Mesenchymal stem cell (in vitro differentiated cells and primary cell): Measurements from ENCODE around the gene PARD3B.

Source experiments
- DNase-seq: peaks from one replicate; pipeline ENCODE4 v3.0.0-alpha.2; 2013
- H2AFZ ChIP-seq: one replicate; pipeline ENCODE4 v1.6.1; 2013; ENCODE audit warnings: low read depth, mild to moderate bottlenecking, control low read depth, inconsistent platforms, low read length, moderate library complexity
- H2AK5ac ChIP-seq: 2 replicates; pipeline ENCODE4 v1.6.1; 2013; ENCODE audit warnings: low read length, moderate library complexity, mild to moderate bottlenecking, inconsistent platforms; ENCODE audit not compliant: severe bottlenecking
- H2BK120ac ChIP-seq: one replicate; pipeline ENCODE4 v1.6.1; 2013; ENCODE audit warnings: low read depth, mild to moderate bottlenecking, inconsistent platforms, low read length, moderate library complexity
- H2BK12ac ChIP-seq, 2 experiments: one replicate each; pipeline ENCODE4 v1.6.1; 2013; ENCODE audit warnings: inconsistent platforms in 2 of 2, low read length in 2 of 2, mild to moderate bottlenecking in 2 of 2, moderate library complexity in 2 of 2, control low read depth in 1 of 2
- H2BK15ac ChIP-seq: one replicate; pipeline ENCODE4 v1.6.1; 2013; ENCODE audit warnings: mild to moderate bottlenecking, low read depth, inconsistent platforms; ENCODE audit not compliant: poor library complexity, severe bottlenecking
- H2BK5ac ChIP-seq: 2 replicates; pipeline ENCODE4 v1.6.1; 2013; ENCODE audit warnings: low read depth, mild to moderate bottlenecking, low read length, control low read depth, inconsistent platforms; ENCODE audit not compliant: poor library complexity, severe bottlenecking
- H3K14ac ChIP-seq, 2 experiments: one replicate each; pipeline ENCODE4 v1.6.1; 2013; ENCODE audit warnings: inconsistent platforms in 2 of 2, low read length in 2 of 2, control low read depth in 1 of 2, mild to moderate bottlenecking in 1 of 2, moderate library complexity in 1 of 2
- H3K18ac ChIP-seq, 2 experiments: one replicate each; pipeline ENCODE4 v1.6.1; 2013; ENCODE audit warnings: inconsistent platforms in 2 of 2, low read length in 2 of 2, control low read depth in 1 of 2, low read depth in 1 of 2, mild to moderate bottlenecking in 1 of 2
- H3K23ac ChIP-seq, 2 experiments: one replicate each; pipeline ENCODE4 v1.6.1; 2013; ENCODE audit warnings: inconsistent platforms in 2 of 2, low read length in 2 of 2, mild to moderate bottlenecking in 2 of 2, moderate library complexity in 2 of 2, control low read depth in 1 of 2
- H3K27ac ChIP-seq: 2 replicates; pipeline ENCODE4 v1.5.1; 2013; ENCODE audit warnings: mild to moderate bottlenecking, moderate library complexity, low read length, control low read depth, inconsistent platforms; ENCODE audit not compliant: poor library complexity, severe bottlenecking
- H3K27me3 ChIP-seq, 2 experiments: 2 replicates each; pipeline versions ENCODE4 v1.6.1 to v1.7.0; 2013; ENCODE audit warnings: low read length in 2 of 2, mild to moderate bottlenecking in 2 of 2, moderate library complexity in 2 of 2, control low read depth in 1 of 2, inconsistent platforms in 1 of 2; ENCODE audit not compliant: control insufficient read depth in 1 of 2, insufficient read depth in 1 of 2
- H3K36me3 ChIP-seq, 2 experiments: 2 replicates each; pipeline versions ENCODE4 v1.6.1 to v1.7.0; 2013; ENCODE audit warnings: low read length in 2 of 2, control low read depth in 1 of 2, inconsistent platforms in 1 of 2, low read depth in 1 of 2, mild to moderate bottlenecking in 1 of 2; ENCODE audit not compliant: insufficient read depth in 2 of 2, control insufficient read depth in 1 of 2
- H3K4ac ChIP-seq, 2 experiments: one replicate each; pipeline ENCODE4 v1.6.1; 2013; ENCODE audit warnings: inconsistent platforms in 2 of 2, low read length in 2 of 2, mild to moderate bottlenecking in 2 of 2, moderate library complexity in 2 of 2, control low read depth in 1 of 2, low read depth in 1 of 2
- H3K4me1 ChIP-seq: 2 replicates; pipeline ENCODE4 v1.6.1; 2013; ENCODE audit warnings: low read depth, low read length, control low read depth; ENCODE audit not compliant: control insufficient read depth, insufficient read depth
- H3K4me2 ChIP-seq: 2 replicates; pipeline ENCODE4 v1.6.1; 2013; ENCODE audit warnings: low read length, mild to moderate bottlenecking, inconsistent platforms; ENCODE audit not compliant: poor library complexity, severe bottlenecking
- H3K4me3 ChIP-seq, 2 experiments: 2 replicates each; pipeline versions ENCODE4 v1.5.1 to v1.7.0; 2013; ENCODE audit warnings: low read length in 2 of 2, mild to moderate bottlenecking in 2 of 2, control low read depth in 1 of 2, low read depth in 1 of 2; ENCODE audit not compliant: insufficient read depth in 1 of 2
- H3K79me1 ChIP-seq: replicated peaks from 2 replicates; pipeline ENCODE4 v1.6.1; 2013; ENCODE audit warnings: mild to moderate bottlenecking, control low read depth, low read length, inconsistent platforms; ENCODE audit not compliant: poor library complexity, severe bottlenecking
- H3K9ac ChIP-seq: 2 replicates; pipeline ENCODE4 v1.7.0; 2013; ENCODE audit warnings: mild to moderate bottlenecking, low read length, moderate library complexity
- H3K9me3 ChIP-seq: 2 replicates; pipeline ENCODE4 v1.7.0; 2013; ENCODE audit warnings: mild to moderate bottlenecking, low read length; ENCODE audit not compliant: control insufficient read depth
- H4K8ac ChIP-seq: one replicate; pipeline ENCODE4 v1.6.1; 2013; ENCODE audit warnings: inconsistent platforms, mild to moderate bottlenecking, low read length, moderate library complexity
- H4K91ac ChIP-seq: one replicate; pipeline ENCODE4 v1.6.1; 2013; ENCODE audit warnings: mild to moderate bottlenecking, low read length, inconsistent platforms
- WGBS: methylation state at CpG from one replicate; pipeline ENCODE4 v1.1.7; 2013; ENCODE audit warnings: mixed read lengths; 5-methylcytosine and 5-hydroxymethylcytosine counted together

Gene PARD3B

GRCh38 chr2:205555566-205556230 lies 1010.4 kb downstream of the PARD3B start:
- no peaks in the 10 kb centered on the region for H3K79me1 ChIP-seq
- H3K23ac ChIP-seq: no peak overlapping the region
- no peak overlapping the region for H3K14ac ChIP-seq
- no peak overlapping the region for H3K4me2 ChIP-seq
- no peaks in the 10 kb centered on the region for H3K9me3 ChIP-seq
- no peak overlapping the region for H2BK120ac ChIP-seq
- no peak overlapping the region for H2AFZ ChIP-seq
- no peak overlapping the region for H3K27ac ChIP-seq
- DNase-seq: no peak
- no peaks in the 10 kb centered on the region for H3K27me3 ChIP-seq
- H3K4me3 ChIP-seq: no peak overlapping the region
- no peak overlapping the region for H2BK15ac ChIP-seq
- no peak overlapping the region for H4K8ac ChIP-seq
- no peak overlapping the region for H3K18ac ChIP-seq
- no peak overlapping the region for H3K4ac ChIP-seq
- no peak overlapping the region for H2BK5ac ChIP-seq
- no peak overlapping the region for H3K9ac ChIP-seq
- H2AK5ac ChIP-seq: no peak overlapping the region
- WGBS: 90% methylated on average over 10 of the region's 10 CpGs
- no peaks in the 10 kb centered on the region for H3K4me1 ChIP-seq
- no peak overlapping the region for H2BK12ac ChIP-seq
- H4K91ac ChIP-seq: no peak overlapping the region
- peaks cover 0 to 2% of the 10 kb centered on the region in 2 experiments for H3K36me3 ChIP-seq

- H4K91ac ChIP-seq: no peak overlapping the region
- no peak overlapping the region for H3K14ac ChIP-seq
- H3K4me1 ChIP-seq: no peaks in the 10 kb centered on the region
- no peaks in the 10 kb centered on the region for H3K9me3 ChIP-seq
- no peak overlapping the region for H3K18ac ChIP-seq
- H3K27me3 ChIP-seq: no peaks in the 10 kb centered on the region
- H4K8ac ChIP-seq: no peak overlapping the region
- no peak overlapping the region for H2BK120ac ChIP-seq
- H3K9ac ChIP-seq: no peak overlapping the region
- no peak for DNase-seq
- H3K4me2 ChIP-seq: no peak overlapping the region
- no peak overlapping the region for H2AK5ac ChIP-seq
- H3K23ac ChIP-seq: no peak overlapping the region
- no peak overlapping the region for H3K4me3 ChIP-seq
- H2BK12ac ChIP-seq: no peak overlapping the region
- no peak overlapping the region for H3K27ac ChIP-seq
- no peaks in the 10 kb centered on the region for H3K79me1 ChIP-seq
- no peak overlapping the region for H3K4ac ChIP-seq
- H3K36me3 ChIP-seq: peaks cover 0 to 2% of the 10 kb centered on the region in 2 experiments
- H2BK5ac ChIP-seq: no peak overlapping the region
- no peak overlapping the region for H2AFZ ChIP-seq
- H2BK15ac ChIP-seq: no peak overlapping the region
- WGBS: 70% methylated on average over 3 of the region's 5 CpGs
These were observed 1011.1 kb downstream of the PARD3B start for GRCh38 chr2:205556357-205556756.

- H4K8ac ChIP-seq: no peak overlapping the region
- H3K27me3 ChIP-seq: no peaks in the 10 kb centered on the region
- H3K36me3 ChIP-seq: peaks cover 0 to 2% of the 10 kb centered on the region in 2 experiments
- no peak overlapping the region for H3K4me3 ChIP-seq
- no peak overlapping the region for H3K18ac ChIP-seq
- whole genome bisulfite sequencing: 65% methylated on average over 18 of the region's 18 CpGs
- H4K91ac ChIP-seq: no peak overlapping the region
- H3K79me1 ChIP-seq: no peaks in the 10 kb centered on the region
- H3K14ac ChIP-seq: no peak overlapping the region
- H3K4ac ChIP-seq: no peak overlapping the region
- no peak overlapping the region for H2AFZ ChIP-seq
- no peak overlapping the region for H3K27ac ChIP-seq
- H3K4me2 ChIP-seq: no peak overlapping the region
- no peak overlapping the region for H3K23ac ChIP-seq
- no peak for DNase-seq
- H3K9me3 ChIP-seq: no peaks in the 10 kb centered on the region
- H2BK15ac ChIP-seq: no peak overlapping the region
- H3K4me1 ChIP-seq: no peaks in the 10 kb centered on the region
- no peak overlapping the region for H3K9ac ChIP-seq
- no peak overlapping the region for H2BK5ac ChIP-seq
- no peak overlapping the region for H2BK12ac ChIP-seq
- H2AK5ac ChIP-seq: no peak overlapping the region
- H2BK120ac ChIP-seq: no peak overlapping the region
These were observed 1011.7 kb downstream of the PARD3B start for GRCh38 chr2:205556841-205557539.

GRCh38 chr2:205557873-205558272 lies 1012.6 kb downstream of the PARD3B start:
- Histone ChIP-seq H3K36me3 (peaks cover 0 to 2% of the 10 kb centered on the region in 2 experiments), H4K8ac (no peak overlapping the region), H2BK5ac (no peak overlapping the region), H3K4me3 (no peak overlapping the region), H2BK12ac (no peak overlapping the region), H3K27me3 (no peaks in the 10 kb centered on the region), H3K14ac (no peak overlapping the region), H3K4ac (no peak overlapping the region), H2AFZ (no peak overlapping the region), H4K91ac (no peak overlapping the region), H3K79me1 (no peaks in the 10 kb centered on the region), H3K9ac (no peak overlapping the region), H3K18ac (no peak overlapping the region), H3K27ac (no peak overlapping the region), H3K4me2 (no peak overlapping the region), H2BK15ac (no peak overlapping the region), H3K9me3 (no peaks in the 10 kb centered on the region), H3K4me1 (no peaks in the 10 kb centered on the region), H2AK5ac (no peak overlapping the region), H2BK120ac (no peak overlapping the region), H3K23ac (no peak overlapping the region)
- WGBS: 99% methylated on average over 3 of the region's 4 CpGs
- DNase-seq: no peak
